Measurements from ENCODE around the gene FBL.

FBL gene

GRCh38 chr19:39825093-39825463 is 21.1 kb downstream of the FBL start:
- no peaks in the 10 kb centered on the region for H3K9me3 ChIP-seq (ENCODE audit: insufficient read depth, low read depth, low read length)
- no peaks in the 10 kb centered on the region for H4K20me1 ChIP-seq (ENCODE audit: insufficient read depth, low read length, poor library complexity, severe bottlenecking)
- H3K79me2 ChIP-seq (ENCODE audit: insufficient read depth, low read length), result peaks cover 5% of the 10 kb centered on the region; the same call in 1 of the 2 replicates
- H3K36me3 ChIP-seq (ENCODE audit: insufficient read depth, low read length), result peaks cover 29% of the 10 kb centered on the region; the same call in 1 of the 2 replicates
- H3K4me2 ChIP-seq (ENCODE audit: low read depth, low read length, poor library complexity, severe bottlenecking), result peak overlapping the region; percentile 90
- no peak for TF ChIP-seq CTCF (conservative IDR thresholded peaks at IDR 0.05; ENCODE audit: low read length)
- no peak for TF ChIP-seq EZH2phosphoT487 (IDR thresholded peaks at IDR 0.05; ENCODE audit: borderline replicate concordance)
- peaks cover 10% of the 10 kb centered on the region for H3K4me1 ChIP-seq (ENCODE audit: insufficient read depth, low read length, poor library complexity, severe bottlenecking)
- H3K9ac ChIP-seq (ENCODE audit: low read depth, low read length, poor library complexity, severe bottlenecking), result no peak overlapping the region
- H3F3A ChIP-seq (ENCODE audit: low read depth), result no peaks in the 10 kb centered on the region
- H3K4me3 ChIP-seq (ENCODE audit: low read length, poor library complexity, severe bottlenecking), result peak overlapping the region; percentile 83
- no peaks in the 10 kb centered on the region for H3K27me3 ChIP-seq (ENCODE audit: insufficient read depth, low read length, poor library complexity, severe bottlenecking)
- H3K9me2 ChIP-seq (replicated peaks; ENCODE audit: low read depth, low read length), result no peaks in the 10 kb centered on the region
- H2AFZ ChIP-seq (ENCODE audit: low read length), result peak overlapping the region; percentile 81

GRCh38 chr19:39824143-39825092 is 21.8 kb downstream of the FBL start:
- H2AFZ ChIP-seq (ENCODE audit: low read length), result peak overlapping the region; percentile 81
- H3K4me1 ChIP-seq (ENCODE audit: insufficient read depth, low read length, poor library complexity, severe bottlenecking), result peaks cover 10% of the 10 kb centered on the region
- H3K4me2 ChIP-seq (ENCODE audit: low read depth, low read length, poor library complexity, severe bottlenecking), result peak overlapping the region; percentile 90
- H3K36me3 ChIP-seq (ENCODE audit: insufficient read depth, low read length), result peaks cover 23% of the 10 kb centered on the region; the same call in 1 of the 2 replicates
- H3F3A ChIP-seq (ENCODE audit: low read depth), result no peaks in the 10 kb centered on the region
- H3K27me3 ChIP-seq (ENCODE audit: insufficient read depth, low read length, poor library complexity, severe bottlenecking), result no peaks in the 10 kb centered on the region
- TF ChIP-seq CTCF (conservative IDR thresholded peaks at IDR 0.05; ENCODE audit: low read length), result no peak
- TF ChIP-seq EZH2phosphoT487 (IDR thresholded peaks at IDR 0.05; ENCODE audit: borderline replicate concordance), result no peak
- H3K9ac ChIP-seq (ENCODE audit: low read depth, low read length, poor library complexity, severe bottlenecking), result peak overlapping the region; percentile 66
- H3K4me3 ChIP-seq (ENCODE audit: low read length, poor library complexity, severe bottlenecking), result peak overlapping the region; percentile 83
- H4K20me1 ChIP-seq (ENCODE audit: insufficient read depth, low read length, poor library complexity, severe bottlenecking), result no peaks in the 10 kb centered on the region
- no peaks in the 10 kb centered on the region for H3K9me3 ChIP-seq (ENCODE audit: insufficient read depth, low read depth, low read length)
- H3K9me2 ChIP-seq (replicated peaks; ENCODE audit: low read depth, low read length), result no peaks in the 10 kb centered on the region
- peaks cover 5% of the 10 kb centered on the region; the same call in 1 of the 2 replicates for H3K79me2 ChIP-seq (ENCODE audit: insufficient read depth, low read length)

GRCh38 chr19:39823686-39824085 is 22.5 kb downstream of the FBL start:
- Histone ChIP-seq H4K20me1 (ENCODE audit: insufficient read depth, low read length, poor library complexity, severe bottlenecking) (no peaks in the 10 kb centered on the region), H3K79me2 (ENCODE audit: insufficient read depth, low read length) (peaks cover 5% of the 10 kb centered on the region; the same call in 1 of the 2 replicates), H3K4me1 (ENCODE audit: insufficient read depth, low read length, poor library complexity, severe bottlenecking) (peaks cover 10% of the 10 kb centered on the region), H3K4me2 (ENCODE audit: low read depth, low read length, poor library complexity, severe bottlenecking) (peak overlapping the region; percentile 90), H3K9ac (ENCODE audit: low read depth, low read length, poor library complexity, severe bottlenecking) (peak overlapping the region; percentile 66), H2AFZ (ENCODE audit: low read length) (no peak overlapping the region), H3K36me3 (ENCODE audit: insufficient read depth, low read length) (peaks cover 18% of the 10 kb centered on the region; the same call in 1 of the 2 replicates), H3K27me3 (ENCODE audit: insufficient read depth, low read length, poor library complexity, severe bottlenecking) (no peaks in the 10 kb centered on the region), H3K4me3 (ENCODE audit: low read length, poor library complexity, severe bottlenecking) (peak overlapping the region; percentile 83), H3K9me2 (replicated peaks; ENCODE audit: low read depth, low read length) (no peaks in the 10 kb centered on the region), H3F3A (ENCODE audit: low read depth) (no peaks in the 10 kb centered on the region), H3K9me3 (ENCODE audit: insufficient read depth, low read depth, low read length) (no peaks in the 10 kb centered on the region)
- TF ChIP-seq EZH2phosphoT487 (IDR thresholded peaks at IDR 0.05; ENCODE audit: borderline replicate concordance) (no peak), CTCF (conservative IDR thresholded peaks at IDR 0.05; ENCODE audit: low read length) (no peak)
